Skin of body (tissue), 2 donors: ENCODE data around the gene PEX14. TPM values are rescaled to one million over a fixed set of nuclear protein-coding genes. Genes with fewer than 3 reads are reported as not detected.
"Not testable (repeated sequence)": the region's sequence is repeated elsewhere in the genome, so short reads cannot be mapped to it uniquely, and the experiment has no call there.

Experiments used
- DNase-seq: peaks from one replicate; lab custom pipeline; 2025; lab: John Stamatoyannopoulos, UW
- total RNA-seq: library from RNA; depleted of rRNA; stranded (reverse); fragments of >200 nt; gene quantifications from one replicate; pipeline ENCODE4 v1.2.3, GENCODE V29; 2014

Gene PEX14
- total RNA-seq, 1 donor from 2014 or later, result 9.6 TPM

- DNase-seq, result no peak
Measured at GRCh38 chr1:10494418-10494753, 19.6 kb downstream of the PEX14 start.

GRCh38 chr1:10494754-10495474, 20.2 kb downstream of the PEX14 start:
- DNase-seq, result peak; percentile 54

GRCh38 chr1:10495475-10495817, 20.7 kb downstream of the PEX14 start:
- DNase-seq, result no peak

- no peak for DNase-seq
Measured at GRCh38 chr1:10495952-10496351, 21.2 kb downstream of the PEX14 start.

GRCh38 chr1:10497109-10497508, 22.4 kb downstream of the PEX14 start:
- no peak for DNase-seq

GRCh38 chr1:10498231-10498630, 23.5 kb downstream of the PEX14 start:
- DNase-seq, result no peak

GRCh38 chr1:10502206-10502605, 27.5 kb downstream of the PEX14 start:
- DNase-seq, result no peak

- no peak for DNase-seq
Measured at GRCh38 chr1:10504249-10504648, 29.5 kb downstream of the PEX14 start.

- not testable (repeated sequence) for DNase-seq
Measured at GRCh38 chr1:10506046-10506676, 31.4 kb downstream of the PEX14 start.

GRCh38 chr1:10506677-10507047, 31.9 kb downstream of the PEX14 start:
- DNase-seq, result no peak

GRCh38 chr1:10507111-10507879, 32.5 kb downstream of the PEX14 start:
- DNase-seq, result peak; percentile 19

- DNase-seq, result no peak
Measured at GRCh38 chr1:10508511-10508951, 33.8 kb downstream of the PEX14 start.

GRCh38 chr1:10509809-10510509, 35.2 kb downstream of the PEX14 start:
- DNase-seq, result no peak

- DNase-seq, result no peak
Measured at GRCh38 chr1:10510520-10511493, 36.1 kb downstream of the PEX14 start.

GRCh38 chr1:10511494-10511885, 36.7 kb downstream of the PEX14 start:
- DNase-seq, result no peak

GRCh38 chr1:10513199-10513598, 38.4 kb downstream of the PEX14 start:
- DNase-seq, result no peak

GRCh38 chr1:10514490-10515235, 39.9 kb downstream of the PEX14 start:
- peak; percentile 28 for DNase-seq

- no peak for DNase-seq
Measured at GRCh38 chr1:10515301-10515975, 40.7 kb downstream of the PEX14 start.

GRCh38 chr1:10515976-10516750, 41.4 kb downstream of the PEX14 start:
- no peak for DNase-seq
